ENCODE results near the gene DPY19L1.

- TF ChIP-seq CTCF (conservative IDR thresholded peaks at IDR 0.05) (no peak), EZH2 (IDR thresholded peaks at IDR 0.05; ENCODE audit: low read depth) (no peak)
These were observed 132.3 kb downstream of the DPY19L1 start for GRCh38 chr7:34904987-34905386.

Data from PC-9 (cell line).